GM21723 (cell line): ENCODE measurements around the gene MICAL3.
"Not testable (repeated sequence)": the region's sequence is repeated elsewhere in the genome, so short reads cannot be mapped to it uniquely, and the experiment has no call there.

Experiments used
- ATAC-seq: cut with Tn5 transposase; IDR thresholded peaks from one replicate; pipeline ENCODE4 v1.9.1; 2021; ENCODE audit warnings: mild to moderate bottlenecking, moderate library complexity; ENCODE audit not compliant: unreplicated experiment

Gene MICAL3

GRCh38 chr22:18060646-18061620, 36.6 kb upstream of the MICAL3 start:
- no peak for ATAC-seq

GRCh38 chr22:18059991-18060390, 35.6 kb upstream of the MICAL3 start:
- no peak for ATAC-seq

GRCh38 chr22:18059473-18059872, 35.1 kb upstream of the MICAL3 start:
- ATAC-seq, result no peak

- no peak for ATAC-seq
These were observed 34.7 kb upstream of the MICAL3 start for GRCh38 chr22:18059094-18059417.

DNA sequence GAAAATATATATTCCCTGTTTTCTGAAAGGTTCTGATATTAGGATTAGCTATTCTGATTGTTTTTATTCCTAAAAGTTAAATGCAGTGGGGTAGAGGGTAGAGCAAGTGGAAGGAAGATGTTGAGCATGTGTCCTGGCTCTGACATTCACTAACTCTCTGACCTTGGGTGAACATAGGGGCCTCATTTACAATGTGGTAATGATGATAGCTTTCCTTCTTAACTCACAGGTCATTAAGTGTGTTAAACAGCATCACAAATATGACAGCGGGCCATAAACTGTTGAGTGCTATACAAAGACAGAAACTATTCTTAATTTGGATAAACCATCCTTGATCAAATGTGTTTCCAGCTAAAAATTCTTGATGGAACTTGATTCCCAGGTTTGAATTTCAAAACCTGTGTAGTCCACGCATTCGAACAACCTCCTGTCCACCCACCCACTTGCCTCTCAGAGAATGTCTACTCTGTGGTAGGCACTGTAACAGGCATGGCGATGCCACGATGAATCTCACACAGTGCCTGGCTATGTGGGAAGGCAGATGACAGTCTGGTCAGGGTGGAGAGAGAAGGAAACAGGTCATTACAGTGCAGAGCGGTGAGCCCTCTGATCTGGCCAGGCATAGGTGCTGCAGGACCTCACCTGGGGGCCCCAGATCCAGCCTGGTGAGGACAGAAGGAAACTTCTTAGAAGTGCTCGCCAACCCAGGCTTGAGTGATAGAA, 34.2 kb upstream of the MICAL3 start:
- no peak for ATAC-seq

DNA sequence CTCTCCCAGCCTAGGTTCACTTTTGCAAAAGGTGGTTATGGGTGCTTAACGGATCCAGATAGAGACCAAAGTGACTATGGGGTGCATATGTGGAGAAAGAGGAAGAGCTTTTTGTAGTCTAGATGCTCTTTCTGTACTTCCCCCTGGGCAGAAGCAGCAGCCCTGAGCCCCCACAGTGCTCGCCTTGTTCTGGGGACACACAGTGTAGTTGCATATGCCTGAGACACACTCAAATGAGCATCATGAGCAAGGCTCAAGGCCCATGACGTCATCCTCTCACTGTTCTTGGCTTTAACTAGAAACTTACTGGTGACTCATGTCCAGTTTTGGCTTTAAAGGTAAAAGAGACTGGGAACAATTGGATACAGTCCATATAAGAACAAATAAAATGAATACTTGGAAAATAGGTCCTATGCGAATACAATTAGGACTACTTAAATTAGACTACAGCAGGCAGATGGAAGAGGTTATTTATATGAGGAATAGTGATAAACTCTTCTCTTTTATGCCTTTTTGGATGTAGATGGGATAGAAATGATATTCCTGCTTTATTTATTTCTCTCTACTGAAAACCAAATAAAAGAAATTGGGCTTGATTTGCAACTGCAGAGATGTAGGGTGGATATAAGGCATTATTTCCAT, 33.3 kb upstream of the MICAL3 start:
- ATAC-seq, result peak; percentile 64

DNA sequence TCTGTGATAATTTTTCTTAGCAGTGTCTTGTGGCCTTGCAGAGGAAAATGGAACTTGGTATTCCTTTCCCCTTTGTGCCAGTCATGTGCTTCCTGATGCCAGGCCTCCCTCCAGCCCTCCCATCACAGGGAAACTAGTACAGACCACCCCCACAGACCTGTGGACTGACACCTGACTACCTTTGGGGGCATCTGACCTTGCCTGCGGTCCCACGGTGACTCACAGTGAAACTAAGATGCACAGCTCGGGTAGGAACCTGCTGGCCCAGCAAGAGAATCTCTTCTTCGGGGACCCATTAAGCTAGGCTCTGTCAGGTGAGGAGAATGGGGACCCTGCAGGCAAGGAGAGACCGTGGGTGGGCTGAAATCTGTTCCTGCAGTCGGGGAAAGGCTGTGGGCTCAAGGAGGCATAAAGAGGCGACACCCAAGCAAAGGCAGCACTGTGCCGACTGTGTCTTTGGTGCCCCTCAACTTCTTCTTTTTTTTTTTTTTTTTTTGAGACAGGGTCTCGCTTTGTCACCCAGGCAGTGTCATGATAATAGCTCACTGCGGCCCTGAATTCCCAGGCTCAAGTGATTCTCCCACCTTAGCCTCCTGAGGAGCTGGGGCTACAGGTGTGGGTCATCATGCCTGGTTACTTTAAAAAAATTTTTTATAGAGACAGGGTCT, 32.6 kb upstream of the MICAL3 start:
- ATAC-seq, result peak; percentile 77

DNA sequence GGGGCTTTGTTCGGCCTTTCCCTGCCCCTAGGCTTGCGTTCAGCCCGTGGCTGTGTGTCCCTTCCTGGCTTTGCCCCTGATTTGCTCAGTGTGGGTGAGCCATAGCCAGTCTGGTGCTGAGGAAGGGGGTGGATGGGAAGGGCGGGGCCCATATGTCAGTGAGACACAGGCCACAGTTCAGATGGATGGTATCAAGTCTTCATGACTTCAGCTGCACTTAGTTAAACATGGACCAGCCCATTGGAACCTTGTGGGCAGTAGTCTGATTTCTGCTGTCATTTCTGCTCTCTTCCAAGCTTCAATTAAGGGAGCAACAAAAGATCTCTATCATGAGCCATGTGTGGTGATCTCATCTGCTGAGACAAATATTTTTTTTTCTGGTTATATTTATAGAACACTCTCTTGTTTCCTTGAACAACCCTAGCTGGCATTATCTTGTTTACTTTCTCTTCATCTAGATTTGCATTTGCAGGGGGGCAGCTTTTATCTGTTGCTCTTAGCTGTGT, 31.9 kb upstream of the MICAL3 start:
- no peak for ATAC-seq

DNA sequence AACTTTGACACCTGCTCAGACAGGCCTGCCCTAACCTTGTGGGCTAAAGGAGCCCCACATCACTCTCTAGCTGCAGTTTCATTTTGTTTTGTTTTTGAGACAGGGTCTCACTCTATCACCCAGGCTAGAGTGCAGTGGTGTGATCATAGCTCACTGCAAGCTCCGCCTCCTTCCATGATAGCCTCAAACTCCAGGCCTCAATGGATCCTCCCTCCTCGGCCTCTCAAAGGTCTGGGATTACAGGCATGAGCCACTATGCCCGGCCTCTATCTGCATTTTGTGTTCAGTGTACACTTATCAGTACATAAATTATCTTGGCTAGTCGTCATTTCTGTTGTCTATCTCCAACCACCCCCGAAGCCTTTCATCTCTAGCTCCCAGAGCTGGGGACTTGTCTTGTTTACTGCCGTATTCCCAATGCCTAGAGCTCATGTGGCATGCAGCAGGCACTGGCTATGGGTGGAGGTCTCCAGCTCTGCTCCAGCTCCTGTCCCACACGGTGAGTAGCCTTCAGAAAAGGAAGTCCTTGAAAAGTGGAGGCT, 31.3 kb upstream of the MICAL3 start:
- ATAC-seq, result no peak

DNA sequence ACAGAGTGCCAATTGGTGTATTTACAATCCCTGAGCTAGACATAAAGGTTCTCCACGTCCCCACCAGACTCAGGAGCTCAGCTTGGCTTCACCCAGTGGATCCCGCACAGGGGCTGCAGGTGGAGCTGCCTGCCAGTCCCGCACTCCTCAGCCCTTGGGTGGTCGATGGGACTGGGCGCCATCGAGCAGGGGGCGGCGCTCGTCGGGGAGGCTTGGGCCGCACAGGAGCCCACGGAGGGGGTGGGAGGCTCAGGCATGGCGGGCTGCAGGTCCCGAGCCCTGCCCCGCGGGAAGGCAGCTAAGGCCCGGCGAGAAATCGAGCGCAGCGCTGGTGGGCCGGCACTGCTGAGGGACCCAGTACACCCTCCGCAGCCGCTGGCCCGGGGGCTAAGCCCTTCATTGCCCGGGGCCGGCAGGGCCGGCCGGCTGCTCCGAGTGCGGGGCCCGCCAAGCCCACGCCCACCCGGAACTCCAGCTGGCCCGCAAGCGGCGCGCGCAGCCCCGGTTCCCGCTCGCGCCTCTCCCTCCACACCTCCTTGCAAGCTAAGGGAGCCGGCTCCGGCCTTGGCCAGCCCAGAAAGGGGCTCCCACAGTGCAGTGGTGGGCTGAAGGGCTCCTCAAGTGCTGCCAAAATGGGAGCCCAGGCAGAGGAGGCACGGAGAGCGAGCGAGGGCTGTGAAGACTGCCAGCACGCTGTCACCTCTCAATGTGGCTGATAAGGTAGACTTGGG, 29.0 kb upstream of the MICAL3 start:
- not testable (repeated sequence) for ATAC-seq

DNA sequence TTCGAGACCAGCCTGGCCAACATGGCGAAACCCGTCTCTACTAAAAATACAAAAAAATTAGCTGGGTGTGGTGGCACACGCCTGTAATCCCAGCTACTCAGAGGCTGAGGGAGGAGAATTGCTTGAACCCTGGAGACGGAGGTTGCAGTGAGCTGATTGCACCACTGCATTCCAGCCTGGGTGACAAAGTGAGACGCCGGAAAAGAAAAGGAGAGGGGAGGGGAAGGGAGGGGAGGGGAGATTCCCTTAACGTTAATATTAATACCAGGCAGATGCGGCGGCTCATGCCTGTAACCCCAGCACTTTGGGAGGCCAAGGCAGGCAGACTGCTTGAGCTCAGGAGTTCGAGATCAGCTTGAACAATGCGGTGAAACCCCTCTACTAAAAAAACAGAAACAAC, 26.8 kb upstream of the MICAL3 start:
- not testable (repeated sequence) for ATAC-seq

GRCh38 chr22:18050065-18050464, 25.7 kb upstream of the MICAL3 start:
- no peak for ATAC-seq

GRCh38 chr22:18048441-18048898, 24.1 kb upstream of the MICAL3 start:
- ATAC-seq, result no peak

DNA sequence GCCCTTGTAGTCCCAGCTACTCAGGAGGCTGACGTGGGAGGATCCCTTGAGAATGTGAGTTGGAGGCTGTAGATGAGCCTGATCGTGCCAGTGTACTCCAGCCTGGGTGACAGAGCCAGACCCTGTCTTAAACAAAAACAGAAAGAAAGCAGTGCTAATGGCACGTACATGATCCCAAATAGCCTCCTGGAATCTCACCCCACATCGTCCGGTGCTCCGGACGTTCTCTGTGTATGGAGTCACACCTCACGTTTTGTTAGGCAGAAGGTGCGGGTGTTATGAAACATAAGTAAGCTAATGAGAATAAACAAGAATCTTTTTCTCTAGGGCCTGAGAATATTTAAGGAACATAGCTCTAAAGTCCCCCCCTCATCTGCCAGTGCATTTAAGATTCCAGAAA, 23.7 kb upstream of the MICAL3 start:
- no peak for ATAC-seq

DNA sequence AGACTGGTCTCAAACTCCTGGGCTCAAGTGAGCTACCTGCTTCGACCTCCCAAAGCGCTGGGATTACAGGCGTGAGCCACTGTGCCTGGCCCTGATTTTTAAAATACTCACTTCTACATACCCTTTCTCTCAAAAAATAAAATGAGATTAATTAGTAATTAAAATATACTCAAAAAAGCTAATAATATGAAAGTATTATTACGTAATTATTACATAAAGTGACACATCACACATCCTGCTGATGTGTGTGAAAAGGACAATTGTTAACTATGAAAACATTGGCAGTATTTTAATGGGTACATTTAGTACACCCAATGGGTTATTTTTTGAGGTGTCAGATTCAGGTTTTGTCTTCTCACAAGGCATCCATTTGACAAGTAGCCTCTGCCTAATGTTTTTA, 21.4 kb upstream of the MICAL3 start:
- no peak for ATAC-seq

GRCh38 chr22:18044548-18045271, 20.3 kb upstream of the MICAL3 start:
- ATAC-seq, result no peak

DNA sequence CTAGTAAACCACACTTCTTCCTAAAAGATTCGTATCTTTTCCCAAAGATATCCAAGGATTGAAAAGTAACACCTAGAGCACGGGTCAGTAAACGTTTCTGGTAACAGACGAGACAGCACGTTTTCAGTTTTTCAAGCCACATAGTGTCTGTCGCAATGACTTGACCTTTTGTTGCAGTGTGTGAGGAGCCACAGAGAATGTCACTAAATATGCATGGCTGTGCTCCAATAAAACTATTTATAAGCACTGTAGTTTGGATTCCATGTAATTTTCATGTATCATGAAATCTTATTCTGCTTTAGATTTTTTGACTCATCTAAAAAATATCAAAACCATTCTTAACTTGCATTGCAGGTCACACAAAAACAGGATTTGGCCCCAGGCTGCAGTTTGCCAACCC, 18.3 kb upstream of the MICAL3 start:
- ATAC-seq, result no peak

DNA sequence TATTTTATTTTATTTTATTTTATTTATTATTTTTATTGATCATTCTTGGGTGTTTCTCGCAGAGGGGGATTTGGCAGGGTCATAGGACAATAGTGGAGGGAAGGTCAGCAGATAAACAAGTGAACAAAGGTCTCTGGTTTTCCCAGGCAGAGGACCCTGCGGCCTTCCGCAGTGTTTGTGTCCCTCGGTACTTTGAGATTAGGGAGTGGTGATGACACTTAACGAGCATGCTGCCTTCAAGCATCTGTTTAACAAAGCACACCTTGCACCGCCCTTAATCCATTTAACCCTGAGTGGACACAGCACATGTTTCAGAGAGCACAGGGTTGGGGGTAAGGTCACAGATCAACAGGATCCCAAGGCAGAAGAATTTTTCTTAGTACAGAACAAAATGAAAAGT, 16.5 kb upstream of the MICAL3 start:
- not testable (repeated sequence) for ATAC-seq

DNA sequence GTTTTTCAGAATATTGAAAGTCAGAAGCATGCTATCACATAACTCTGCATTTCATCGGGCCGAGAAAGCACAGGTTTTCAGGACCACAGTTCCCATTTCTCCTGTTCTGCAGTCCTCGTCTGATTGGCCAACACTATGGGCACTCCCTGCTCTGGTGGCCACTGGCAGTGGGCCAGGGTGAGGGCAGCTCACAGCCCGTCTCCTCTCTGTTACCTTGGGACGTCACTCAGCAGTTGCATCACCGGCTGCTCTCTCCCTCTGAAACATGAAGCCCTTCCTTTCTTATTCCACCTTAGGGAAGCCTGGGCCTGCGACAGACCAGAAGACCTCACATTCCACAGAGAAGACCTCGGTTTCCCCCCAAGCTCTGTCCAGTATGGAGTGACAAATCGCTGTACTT, 11.4 kb upstream of the MICAL3 start:
- no peak for ATAC-seq
